H1 (cell line): ENCODE data around the gene MYH3. TPM values are rescaled to one million over a fixed set of nuclear protein-coding genes. Genes with fewer than 3 reads are reported as not detected.

Experiments used
- CTCF ChIA-PET: fragments of 300-600 bp; sonication (Branson Sonifier 250); formaldehyde crosslinking; loops from one replicate; lab custom pipeline; 2021; ENCODE audit not compliant: partially characterized antibody; lab: Charles Lee
- POLR2A ChIA-PET: fragments of 300-600 bp; sonication (Branson Sonifier 250); formaldehyde crosslinking; loops from one replicate; lab custom pipeline; 2021; ENCODE audit warnings: inconsistent platforms; ENCODE audit not compliant: partially characterized antibody; lab: Charles Lee
- DNase-seq, 2 experiments: peaks; one replicate each; pipeline versions ENCODE4 v3.0.0 to v3.0.0-alpha.2; 2010 to 2022; ENCODE audit warnings: low spot score in 2 of 2, low read depth in 1 of 2, mixed read lengths in 1 of 2
- FAIRE-seq: peaks from 2 replicates; lab custom pipeline; 2011; peaks lifted over from hg19 to GRCh38; lab: Jason Lieb, UNC
- H2AFZ ChIP-seq: 2 replicates; pipeline ENCODE4 v1.8.1; 2012; ENCODE audit warnings: low read length, inconsistent platforms
- H2AK5ac ChIP-seq: 2 replicates; pipeline ENCODE4 v1.6.1; 2013; ENCODE audit warnings: low read depth, low read length
- H2BK120ac ChIP-seq: replicated peaks from 2 replicates; pipeline ENCODE3; 2013; ENCODE audit warnings: low read depth, low read length, inconsistent platforms
- H2BK12ac ChIP-seq: 2 replicates; pipeline ENCODE4 v1.6.1; 2013; ENCODE audit warnings: low read depth, low read length
- H2BK15ac ChIP-seq: 2 replicates; pipeline ENCODE4 v1.6.1; 2013; ENCODE audit warnings: low read length
- H2BK20ac ChIP-seq: 2 replicates; pipeline ENCODE4 v1.6.1; 2013; ENCODE audit warnings: low read length
- H2BK5ac ChIP-seq: 2 replicates; pipeline ENCODE4 v1.6.1; 2013; ENCODE audit warnings: low read depth, low read length
- H3K14ac ChIP-seq: 2 replicates; pipeline ENCODE4 v1.6.1; 2013; ENCODE audit warnings: inconsistent platforms; ENCODE audit not compliant: insufficient read length
- H3K18ac ChIP-seq: 2 replicates; pipeline ENCODE4 v1.6.1; 2013; ENCODE audit warnings: low read length; ENCODE audit errors: extremely low read depth
- H3K23ac ChIP-seq: 2 replicates; pipeline ENCODE4 v1.6.1; 2013; ENCODE audit warnings: inconsistent platforms; ENCODE audit not compliant: insufficient read length
- H3K23me2 ChIP-seq: 2 replicates; pipeline ENCODE4 v1.6.1; 2013; ENCODE audit warnings: low read depth, low read length
- H3K27ac ChIP-seq: 2 replicates; pipeline ENCODE4 v1.6.1; 2011; ENCODE audit warnings: low read depth, low read length, inconsistent platforms
- H3K27me3 ChIP-seq, 4 experiments: replicated peaks in 1 of 4; 1 replicate in 1 of 4; 2 replicates in 3 of 4; pipeline versions ENCODE4 v1.6.1 to v1.8.1; 2011 to 2013; ENCODE audit warnings: low read length in 3 of 4, mild to moderate bottlenecking in 3 of 4, inconsistent platforms in 2 of 4, mixed read lengths in 2 of 4, moderate library complexity in 1 of 4; ENCODE audit not compliant: control insufficient read depth in 3 of 4, insufficient read depth in 3 of 4; ENCODE audit errors: extremely low read depth in 1 of 4
- H3K36me3 ChIP-seq, 4 experiments: 2 replicates each; pipeline versions ENCODE4 v1.6.1 to v1.8.1; 2011 to 2013; ENCODE audit warnings: mild to moderate bottlenecking in 4 of 4, low read length in 3 of 4, moderate library complexity in 2 of 4, control low read depth in 1 of 4, inconsistent platforms in 1 of 4; ENCODE audit not compliant: insufficient read depth in 4 of 4, control insufficient read depth in 2 of 4
- H3K4ac ChIP-seq: replicated peaks from 2 replicates; pipeline ENCODE3; 2013; ENCODE audit warnings: low read length, low read depth, mixed read lengths, inconsistent platforms; ENCODE audit not compliant: insufficient read length
- H3K4me1 ChIP-seq, 4 experiments: replicated peaks in 1 of 4; 1 replicate in 1 of 4; 2 replicates in 3 of 4; pipeline versions ENCODE4 v1.6.1 to v1.8.1; 2011 to 2013; ENCODE audit warnings: low read length in 3 of 4, inconsistent platforms in 2 of 4, mixed read lengths in 1 of 4; ENCODE audit not compliant: insufficient read depth in 4 of 4, control insufficient read depth in 3 of 4
- H3K4me2 ChIP-seq, 2 experiments: 2 replicates each; pipeline versions ENCODE4 v1.6.1 to v1.8.1; 2011 to 2013; ENCODE audit warnings: low read depth in 2 of 2, low read length in 2 of 2, control low read depth in 1 of 2, inconsistent platforms in 1 of 2, mild to moderate bottlenecking in 1 of 2; ENCODE audit not compliant: insufficient read depth in 1 of 2
- H3K4me3 ChIP-seq, 4 experiments: fragments of 200-600, 300-600 bp in 1 of 4; sonication (generic), shearing (Covaris generic), sonication (Bioruptor Twin) in 1 of 4; 2 replicates each; pipeline versions ENCODE4 v1.5.1 to v1.8.1; 2011 to 2016; ENCODE audit warnings: low read length in 4 of 4, low read depth in 3 of 4, control low read depth in 2 of 4, inconsistent platforms in 2 of 4, mild to moderate bottlenecking in 2 of 4, mixed read lengths in 1 of 4, moderate library complexity in 1 of 4; ENCODE audit not compliant: insufficient read depth in 2 of 4; ENCODE audit errors: extremely low read depth in 1 of 4
- H3K56ac ChIP-seq: replicated peaks from 2 replicates; pipeline ENCODE3; 2013; ENCODE audit warnings: low read depth, mild to moderate bottlenecking, mixed read lengths, low read length, inconsistent platforms; ENCODE audit not compliant: insufficient read length
- H3K79me1 ChIP-seq: 2 replicates; pipeline ENCODE4 v1.6.1; 2013; ENCODE audit warnings: low read depth, low read length, control low read depth
- H3K79me2 ChIP-seq, 2 experiments: 2 replicates each; pipeline versions ENCODE4 v1.6.1 to v1.8.1; 2012 to 2013; ENCODE audit warnings: low read length in 2 of 2, mild to moderate bottlenecking in 2 of 2, inconsistent platforms in 1 of 2; ENCODE audit not compliant: insufficient read depth in 2 of 2, control insufficient read depth in 1 of 2
- H3K9ac ChIP-seq, 4 experiments: replicated peaks in 1 of 4; 1 replicate in 1 of 4; 2 replicates in 3 of 4; pipeline versions ENCODE4 v1.6.1 to v1.8.1; 2011 to 2013; ENCODE audit warnings: low read depth in 3 of 4, low read length in 3 of 4, control low read depth in 2 of 4, mild to moderate bottlenecking in 2 of 4, moderate library complexity in 2 of 4, inconsistent platforms in 1 of 4; ENCODE audit errors: extremely low read depth in 1 of 4
- H3K9me3 ChIP-seq, 2 experiments: 2 replicates each; pipeline versions ENCODE4 v1.6.1 to v1.8.1; 2012 to 2013; ENCODE audit warnings: mild to moderate bottlenecking in 2 of 2, moderate library complexity in 2 of 2, control low read depth in 1 of 2, inconsistent platforms in 1 of 2, low read depth in 1 of 2, low read length in 1 of 2, mixed read lengths in 1 of 2; ENCODE audit not compliant: insufficient read depth in 2 of 2
- H4K20me1 ChIP-seq, 2 experiments: replicated peaks in 1 of 2; 2 replicates each; pipeline versions ENCODE3 to v1.8.1; 2011 to 2013; ENCODE audit warnings: inconsistent platforms in 2 of 2, low read length in 2 of 2, mild to moderate bottlenecking in 1 of 2; ENCODE audit not compliant: insufficient read depth in 2 of 2, control insufficient read depth in 1 of 2
- H4K5ac ChIP-seq: 2 replicates; pipeline ENCODE4 v1.6.1; 2013; ENCODE audit warnings: low read length, low read depth, mixed read lengths, inconsistent platforms; ENCODE audit not compliant: insufficient read length
- H4K8ac ChIP-seq: 2 replicates; pipeline ENCODE4 v1.8.0; 2013; ENCODE audit warnings: mild to moderate bottlenecking, moderate library complexity, low read length, inconsistent platforms; ENCODE audit not compliant: insufficient read depth; ENCODE audit errors: extremely low read depth
- H4K91ac ChIP-seq: replicated peaks from 2 replicates; pipeline ENCODE3; 2013; ENCODE audit warnings: low read length, mixed read lengths, inconsistent platforms; ENCODE audit not compliant: insufficient read length
- ASH2L ChIP-seq: fragments of 200-600, 300-600 bp; sonication (generic); IDR thresholded peaks from one replicate; pipeline ENCODE4 v1.7.1; 2017; ENCODE audit warnings: low read length
- BACH1 ChIP-seq: IDR thresholded peaks from 2 replicates; pipeline ENCODE4 v1.6.1; 2012; ENCODE audit warnings: low read length, improper control_type of control experiment
- BCL11A ChIP-seq, 2 experiments: IDR thresholded peaks; one replicate each; pipeline ENCODE4 v1.6.1; 2011; ENCODE audit warnings: low read depth in 2 of 2, low read length in 2 of 2, mild to moderate bottlenecking in 2 of 2
- CTBP2 ChIP-seq: IDR thresholded peaks from 2 replicates; pipeline ENCODE4 v1.7.0; 2011; ENCODE audit warnings: borderline replicate concordance, mild to moderate bottlenecking, moderate library complexity, mixed read lengths, low read length; ENCODE audit not compliant: insufficient read depth, insufficient read length
- EP300 ChIP-seq, 2 experiments: IDR thresholded peaks; 1 replicate in 1 of 2; 2 replicates in 1 of 2; pipeline ENCODE4 v1.6.1; 2011 to 2012; ENCODE audit warnings: low read depth in 2 of 2, low read length in 2 of 2, mild to moderate bottlenecking in 2 of 2, borderline replicate concordance in 1 of 2, inconsistent platforms in 1 of 2, moderate library complexity in 1 of 2
- GTF2F1 ChIP-seq: IDR thresholded peaks from 2 replicates; pipeline ENCODE4 v1.6.1; 2012; ENCODE audit warnings: low read depth, low read length, improper control_type of control experiment, borderline replicate concordance
- JUN ChIP-seq: IDR thresholded peaks from 2 replicates; pipeline ENCODE4 v1.6.1; 2011; ENCODE audit warnings: low read depth, mild to moderate bottlenecking, improper control_type of control experiment, low read length
- KDM1A ChIP-seq: fragments of 200-600, 300-600 bp; sonication (generic); IDR thresholded peaks from 2 replicates; pipeline ENCODE4 v1.7.1; 2016; ENCODE audit warnings: mild to moderate bottlenecking, low read length, borderline replicate concordance
- PHF8 ChIP-seq: fragments of 200-600 bp; sonication (generic); conservative IDR thresholded peaks from 2 replicates; pipeline ENCODE4 v1.7.1; 2012; ENCODE audit warnings: low read depth, mild to moderate bottlenecking, inconsistent platforms, low read length, moderate library complexity
- POLR2A ChIP-seq, 2 experiments: IDR thresholded peaks; 1 replicate in 1 of 2; 2 replicates in 1 of 2; pipeline ENCODE4 v1.6.1; 2011; ENCODE audit warnings: low read depth in 2 of 2, low read length in 2 of 2, mild to moderate bottlenecking in 2 of 2; ENCODE audit errors: control extremely low read depth in 1 of 2
- RFX5 ChIP-seq: IDR thresholded peaks from 2 replicates; pipeline ENCODE4 v1.6.1; 2011; ENCODE audit warnings: low read depth, low read length, improper control_type of control experiment, borderline replicate concordance
- SAP30 ChIP-seq: fragments of 300-600 bp; sonication (generic); IDR thresholded peaks from 2 replicates; pipeline ENCODE4 v1.7.1; 2012; ENCODE audit warnings: low read length, moderate library complexity, mild to moderate bottlenecking, inconsistent platforms; ENCODE audit not compliant: insufficient read depth, insufficient replicate concordance
- SP1 ChIP-seq: IDR thresholded peaks from 2 replicates; pipeline ENCODE4 v1.6.1; 2011; ENCODE audit warnings: low read depth, low read length
- TAF1 ChIP-seq: IDR thresholded peaks from 2 replicates; pipeline ENCODE4 v1.6.1; 2011; ENCODE audit warnings: mild to moderate bottlenecking, low read depth, low read length
- TAF7 ChIP-seq: optimal IDR thresholded peaks from 2 replicates; pipeline ENCODE3; 2011; ENCODE audit warnings: low read depth, mild to moderate bottlenecking, inconsistent platforms, low read length, moderate library complexity, borderline replicate concordance
- WGBS, 2 experiments: shearing (Covaris generic) in 1 of 2; methylation state at CpG; one replicate each; pipeline versions ENCODE4 v1.1.6 to v1.1.7; 2013 to 2015; ENCODE audit warnings: low lambda C conversion rate in 2 of 2, mixed read lengths in 2 of 2, inconsistent platforms in 1 of 2, low coverage in 1 of 2, missing lambda C conversion rate in 1 of 2; ENCODE audit not compliant: insufficient replicate concordance in 2 of 2, insufficient coverage in 1 of 2, insufficient read length in 1 of 2; ENCODE audit errors: extremely low coverage in 1 of 2, missing lambda C conversion rate in 1 of 2; 5-methylcytosine and 5-hydroxymethylcytosine counted together
- polyA plus RNA-seq, 7 experiments: library from polyadenylated mRNA; depleted of rRNA in 3 of 7; stranded (reverse) in 5 of 7; unstranded in 2 of 7; fragments of >200 nt in 5 of 7; fragments of 200-250 nt in 2 of 7; gene quantifications; 1 replicate in 5 of 7; 2 replicates in 1 of 7; 4 replicates in 1 of 7; pipeline versions ENCODE4 v1.2.1 to v1.2.3, GENCODE V29; 2011 to 2013; ENCODE audit warnings: missing spikeins in 2 of 7, mixed read lengths in 2 of 7
- total RNA-seq: library from RNA; stranded (reverse); fragmentation: NEBNext Ultra II Directional; extraction: Animal tissue kit (Norgen Biotek cat#: 25700); gene quantifications from 2 replicates; pipeline ENCODE4 v1.2.1, GENCODE V29; 2021

Gene MYH3
- total and polyA plus RNA-seq, 2 of the 8 experiments (the other 6 are each of a cell fraction or from before 2014, with no cell fraction given): 0.65 to 1.8 TPM

DNA sequence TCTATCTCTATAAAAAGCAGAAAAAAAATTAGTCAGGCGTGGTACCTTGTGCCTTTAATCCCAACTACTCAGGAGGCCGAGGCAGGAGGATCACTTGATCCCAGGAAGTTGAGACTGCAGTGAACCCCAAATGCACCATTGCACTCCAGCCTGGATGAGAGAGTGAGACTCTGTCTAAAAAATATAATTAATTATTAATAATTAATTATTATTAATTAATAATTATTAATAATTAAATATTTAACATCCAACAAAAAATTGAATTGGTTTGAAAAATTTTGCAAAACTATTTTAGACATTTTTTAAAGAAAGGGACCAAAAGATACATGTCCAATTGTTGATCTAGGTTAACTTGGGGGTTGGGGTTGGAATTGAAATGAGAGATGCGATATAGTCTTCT lies 51.0 kb downstream of the MYH3 start:
- POLR2A ChIA-PET: interaction anchor here (1.3 kb wide), 1 partner anchor 34 kb away, joined by 3 read pairs; no protein-coding TSS in a partner anchor
- Histone ChIP-seq H3K79me2 (no peaks in the 10 kb centered on the region), H3K27me3 (no peaks in the 10 kb centered on the region), H2AK5ac (no peak overlapping the region), H3K27ac (no peak overlapping the region), H3K18ac (no peak overlapping the region), H2AFZ (no peak overlapping the region), H3K4me3 (no peak overlapping the region), H3K36me3 (no peaks in the 10 kb centered on the region), H2BK15ac (no peak overlapping the region), H3K23me2 (no peaks in the 10 kb centered on the region), H2BK5ac (no peak overlapping the region), H4K5ac (no peak overlapping the region), H3K23ac (no peak overlapping the region), H3K4me1 (no peaks in the 10 kb centered on the region), H3K79me1 (no peaks in the 10 kb centered on the region), H2BK20ac (no peak overlapping the region), H4K8ac (no peak overlapping the region), H3K4me2 (no peak overlapping the region), H3K4ac (no peak overlapping the region), H2BK120ac (no peak overlapping the region), H3K56ac (no peak overlapping the region), H3K9ac (no peak overlapping the region), H3K14ac (no peak overlapping the region), H2BK12ac (no peak overlapping the region), H3K9me3 (no peaks in the 10 kb centered on the region), H4K20me1 (no peaks in the 10 kb centered on the region), H4K91ac (no peak overlapping the region)
- FAIRE-seq (no peak), DNase-seq (no peak)
- CTCF ChIA-PET: interaction anchor here (1.2 to 2.1 kb wide), 3 partner anchors 8 to 23 kb away, joined by 4 to 13 read pairs (median 5); no protein-coding TSS in a partner anchor
- 96% methylated on average over 3 of the region's 3 CpGs; no CpG with 5 or more reads in 1 of the 2 experiments for WGBS, 2 experiments
- TF ChIP-seq SAP30 (no peak), CTBP2 (no peak), PHF8 (no peak), KDM1A (no peak), TAF7 (no peak), RFX5 (no peak), SP1 (no peak), BCL11A (IDR thresholded peaks at IDR 0.05; ENCODE audit: low read depth in 2 of 2, low read length in 2 of 2) (no peak), BACH1 (no peak), ASH2L (no peak), EP300 (IDR thresholded peaks at IDR 0.05; ENCODE audit: borderline replicate concordance in 1 of 2, low read depth in 2 of 2, low read length in 2 of 2) (no peak), TAF1 (no peak), JUN (no peak), POLR2A (IDR thresholded peaks at IDR 0.05; ENCODE audit: control extremely low read depth in 1 of 2, low read depth in 2 of 2, low read length in 2 of 2) (no peak), GTF2F1 (no peak)
